HFFc6 (cell line): ENCODE measurements around the gene TENM4. TPM values are rescaled to one million over a fixed set of nuclear protein-coding genes. Genes with fewer than 3 reads are reported as not detected.
A peak's percentile ranks its signal among the peaks of the same experiment; 100 is the strongest.

Experiments used
- DNase-seq: peaks from one replicate; pipeline ENCODE4 v3.0.0-alpha.2; 2018
- H3K27ac Mint-ChIP-seq: 2 replicates; pipeline ENCODE4 v1.8.0; 2020; ENCODE audit warnings: mild to moderate bottlenecking, mixed read lengths
- H3K27me3 Mint-ChIP-seq: 2 replicates; pipeline ENCODE4 v1.8.0; 2021; ENCODE audit warnings: mild to moderate bottlenecking, moderate library complexity, mixed read lengths; ENCODE audit not compliant: insufficient read depth
- H3K36me3 Mint-ChIP-seq: 2 replicates; pipeline ENCODE4 v1.8.0; 2021; ENCODE audit warnings: low read depth, mixed read lengths
- H3K4me1 Mint-ChIP-seq: 2 replicates; pipeline ENCODE4 v1.8.0; 2020; ENCODE audit warnings: low read depth, mixed read lengths
- H3K4me3 Mint-ChIP-seq: 2 replicates; pipeline ENCODE4 v1.8.0; 2020; ENCODE audit warnings: mild to moderate bottlenecking, moderate library complexity, mixed read lengths
- H3K9me3 Mint-ChIP-seq: 2 replicates; pipeline ENCODE4 v1.8.0; 2020; ENCODE audit warnings: mild to moderate bottlenecking, mixed read lengths
- total RNA-seq, 6 experiments: library from RNA; stranded (reverse); fragmentation: NEBNext Ultra II Directional; extraction: Animal tissue kit (Norgen Biotek cat#: 25700); gene quantifications; 2 replicates in 1 of 6; 3 replicates in 5 of 6; pipeline ENCODE4 v1.2.3, GENCODE V29; 2021
- TF ChIP-seq, protein P1 (sequence below): fragments of 200-600 bp; sonication (generic); IDR thresholded peaks from 2 replicates; pipeline ENCODE4 v1.5.0; 2021; ENCODE audit warnings: antibody characterized with exemption, mild to moderate bottlenecking

The TENM4 gene
- total RNA-seq, 6 experiments from 2014 or later, result 20.9 to 45.5 (median 26.5) TPM

- peaks cover 98% of the 10 kb centered on the region for H3K4me1 Mint-ChIP-seq
- H3K36me3 Mint-ChIP-seq, result peaks cover 23% of the 10 kb centered on the region
- DNase-seq, result no peak
- H3K27ac Mint-ChIP-seq, result peak overlapping the region; percentile 89
- H3K27me3 Mint-ChIP-seq, result peaks cover 2% of the 10 kb centered on the region
- H3K9me3 Mint-ChIP-seq, result no peaks in the 10 kb centered on the region
- TF ChIP-seq, protein P1, sequence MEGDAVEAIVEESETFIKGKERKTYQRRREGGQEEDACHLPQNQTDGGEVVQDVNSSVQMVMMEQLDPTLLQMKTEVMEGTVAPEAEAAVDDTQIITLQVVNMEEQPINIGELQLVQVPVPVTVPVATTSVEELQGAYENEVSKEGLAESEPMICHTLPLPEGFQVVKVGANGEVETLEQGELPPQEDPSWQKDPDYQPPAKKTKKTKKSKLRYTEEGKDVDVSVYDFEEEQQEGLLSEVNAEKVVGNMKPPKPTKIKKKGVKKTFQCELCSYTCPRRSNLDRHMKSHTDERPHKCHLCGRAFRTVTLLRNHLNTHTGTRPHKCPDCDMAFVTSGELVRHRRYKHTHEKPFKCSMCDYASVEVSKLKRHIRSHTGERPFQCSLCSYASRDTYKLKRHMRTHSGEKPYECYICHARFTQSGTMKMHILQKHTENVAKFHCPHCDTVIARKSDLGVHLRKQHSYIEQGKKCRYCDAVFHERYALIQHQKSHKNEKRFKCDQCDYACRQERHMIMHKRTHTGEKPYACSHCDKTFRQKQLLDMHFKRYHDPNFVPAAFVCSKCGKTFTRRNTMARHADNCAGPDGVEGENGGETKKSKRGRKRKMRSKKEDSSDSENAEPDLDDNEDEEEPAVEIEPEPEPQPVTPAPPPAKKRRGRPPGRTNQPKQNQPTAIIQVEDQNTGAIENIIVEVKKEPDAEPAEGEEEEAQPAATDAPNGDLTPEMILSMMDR, result no peak
- H3K4me3 Mint-ChIP-seq, result peak overlapping the region; percentile 50
These were observed 643.3 kb downstream of the TENM4 start for GRCh38 chr11:78797559-78797958.

DNA sequence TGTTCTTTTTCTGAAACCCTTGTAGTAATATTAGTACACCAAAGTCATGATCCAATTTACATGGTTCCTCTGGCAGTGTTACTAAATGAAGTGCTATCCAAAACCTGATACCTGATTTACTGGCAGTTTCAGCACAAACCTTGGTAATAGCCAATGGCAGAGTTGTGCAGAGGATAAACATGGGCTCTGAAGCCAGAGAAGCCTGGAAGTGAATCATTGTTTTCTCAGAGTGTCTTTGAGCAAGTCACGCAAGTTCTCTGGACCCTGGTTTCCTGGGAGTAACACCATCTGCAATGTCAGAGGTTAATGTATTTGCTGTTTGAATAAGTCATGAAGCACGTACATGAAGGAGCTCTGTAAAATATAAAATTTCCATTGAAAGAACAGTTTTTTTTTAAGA is 643.9 kb downstream of the TENM4 start:
- peak overlapping the region; percentile 89 for H3K27ac Mint-ChIP-seq
- peaks cover 2% of the 10 kb centered on the region for H3K27me3 Mint-ChIP-seq
- TF ChIP-seq, protein P1, result no peak
- peak; percentile 97 for DNase-seq
- H3K4me3 Mint-ChIP-seq, result peak overlapping the region; percentile 50
- peaks cover 98% of the 10 kb centered on the region for H3K4me1 Mint-ChIP-seq
- no peaks in the 10 kb centered on the region for H3K9me3 Mint-ChIP-seq
- peaks cover 27% of the 10 kb centered on the region for H3K36me3 Mint-ChIP-seq

DNA sequence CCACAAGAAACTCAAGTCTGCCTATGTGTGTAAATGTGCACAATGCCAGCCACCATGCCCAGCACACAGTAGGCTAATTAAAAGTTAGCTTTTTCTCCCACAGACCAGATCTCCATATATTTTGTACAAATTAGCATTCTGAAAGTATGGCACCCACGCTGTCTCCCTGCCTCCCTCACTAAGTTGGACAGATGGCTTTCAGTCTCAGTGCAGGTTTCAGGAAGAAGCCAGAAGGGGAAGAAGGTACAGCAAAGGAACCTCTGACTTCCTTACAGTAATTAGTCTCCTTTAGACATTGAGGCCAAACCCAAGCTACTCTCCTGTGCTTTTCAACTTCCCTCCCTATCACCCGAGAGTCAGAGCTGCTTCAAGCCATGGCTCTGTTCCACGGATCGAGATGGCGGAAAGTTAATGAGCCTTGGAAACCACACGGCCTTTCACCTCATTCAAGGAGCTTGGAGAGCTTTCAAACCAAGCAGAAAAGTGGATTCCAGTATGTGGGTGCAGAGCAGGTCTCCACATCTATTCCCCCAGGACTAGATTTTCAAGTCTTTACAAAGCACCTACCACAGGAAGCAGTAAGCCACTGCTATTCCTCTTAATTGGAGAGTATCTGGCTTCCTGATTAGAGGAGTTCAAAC is 645.1 kb downstream of the TENM4 start:
- Mint-ChIP-seq H3K4me1 (peaks cover 98% of the 10 kb centered on the region), H3K9me3 (no peaks in the 10 kb centered on the region), H3K27me3 (peaks cover 2% of the 10 kb centered on the region), H3K27ac (peak overlapping the region; percentile 89), H3K36me3 (peaks cover 27% of the 10 kb centered on the region), H3K4me3 (no peak overlapping the region)
- DNase-seq, result no peak
- TF ChIP-seq, protein P1, result no peak

- DNase-seq, result no peak
- TF ChIP-seq, protein P1, result no peak
- Mint-ChIP-seq H3K36me3 (peaks cover 27% of the 10 kb centered on the region), H3K27me3 (peaks cover 2% of the 10 kb centered on the region), H3K27ac (peak overlapping the region; percentile 51; the same call in 1 of the 2 replicates), H3K4me3 (no peak overlapping the region), H3K9me3 (no peaks in the 10 kb centered on the region), H3K4me1 (peaks cover 81% of the 10 kb centered on the region)
These were observed 648.9 kb downstream of the TENM4 start for GRCh38 chr11:78791964-78792363.

DNA sequence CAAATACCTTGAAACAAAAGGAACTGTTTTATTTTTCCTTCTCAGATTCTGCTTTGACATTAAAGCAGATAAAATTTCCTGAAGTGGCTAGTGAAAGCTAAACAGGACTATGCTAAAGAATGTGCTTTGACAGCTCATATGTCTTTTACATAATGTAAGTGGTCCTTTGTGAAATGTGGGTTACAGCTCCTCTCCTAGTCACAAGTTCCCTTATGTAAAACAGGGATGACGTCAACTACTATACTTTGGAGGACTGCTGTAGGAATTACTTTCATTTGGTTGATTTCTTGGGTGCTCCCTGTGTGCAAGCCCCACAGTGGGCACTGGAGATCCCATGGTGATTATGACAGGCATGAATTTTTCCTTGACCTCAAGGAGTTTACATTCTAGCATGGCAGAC is 649.6 kb downstream of the TENM4 start:
- no peak for DNase-seq
- no peak overlapping the region; the same call in 1 of the 2 replicates for H3K27ac Mint-ChIP-seq
- H3K27me3 Mint-ChIP-seq, result peaks cover 2% of the 10 kb centered on the region
- peaks cover 21% of the 10 kb centered on the region for H3K36me3 Mint-ChIP-seq
- H3K4me1 Mint-ChIP-seq, result peaks cover 79% of the 10 kb centered on the region
- TF ChIP-seq, protein P1, result no peak
- no peaks in the 10 kb centered on the region for H3K9me3 Mint-ChIP-seq
- no peak overlapping the region for H3K4me3 Mint-ChIP-seq
